ENCODE results near the gene ZSWIM6.

DNA sequence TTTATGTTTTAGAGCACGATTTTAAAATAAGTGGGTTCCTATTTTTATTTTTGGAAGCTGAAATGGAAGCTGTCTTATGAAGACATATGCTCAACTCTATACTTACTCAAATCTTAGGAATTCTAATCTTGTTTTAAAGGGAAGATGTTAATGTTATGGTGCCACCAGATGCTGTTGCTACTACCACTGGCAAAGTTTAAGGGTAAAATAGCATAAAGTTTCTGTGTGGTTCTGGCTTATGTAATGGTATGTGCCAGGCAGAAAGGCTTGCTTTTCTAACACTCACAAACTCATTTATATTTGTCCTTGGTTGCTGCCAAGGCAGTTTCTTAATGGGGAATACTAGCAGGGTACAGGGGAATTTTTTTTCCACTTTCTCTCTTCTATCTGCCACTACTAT is 204.9 kb downstream of the ZSWIM6 start:
- TF ChIP-seq CTCF (conservative IDR thresholded peaks at IDR 0.05 in 1 of 2, IDR thresholded peaks at IDR 0.05 in 1 of 2; ENCODE audit: extremely low read depth in 1 of 2, insufficient read depth in 1 of 2, low read depth in 1 of 2, low read length in 2 of 2) (no peak), EZH2 (IDR thresholded peaks at IDR 0.05; ENCODE audit: borderline replicate concordance, low read length) (no peak)

Data from mammary epithelial cell (primary cell).